K562 (cell line): ENCODE results near the gene ANO4. TPM values are rescaled to one million over a fixed set of nuclear protein-coding genes. Genes with fewer than 3 reads are reported as not detected.

Source experiments
- ATAC-seq: fragments of 200-7000 bp; cut with Tn5 transposase; 3 replicates; pipeline ENCODE4 v1.9.1; 2020; ENCODE audit warnings: moderate library complexity
- BruUV-seq: library from RNA; stranded (reverse); fragments of 400-500 nt; replicated peaks from 2 replicates; lab custom pipeline; 2021; lab: Mats Ljungman, UMichigan
- CTCF ChIA-PET: fragments of 300-600 bp; formaldehyde crosslinking; extraction: SDS; loops from one replicate; lab custom pipeline; 2021; ENCODE audit warnings: low intra/inter-chr PET ratio; lab: Yijun Ruan, JAX
- POLR2A ChIA-PET: fragments of 300-600, 350-650 bp; sonication (Branson Sonifier 250); formaldehyde crosslinking; extraction: SDS; loops from one replicate; lab custom pipeline; 2021; ENCODE audit warnings: antibody characterized with exemption, inconsistent platforms; lab: Yijun Ruan, JAX
- DNase-seq, 4 experiments: peaks; one replicate each; pipeline versions ENCODE4 v3.0.0 to v3.0.0-alpha.2; 2011 to 2018; ENCODE audit warnings: low spot score in 3 of 4, mixed read lengths in 3 of 4; ENCODE audit errors: extremely low read depth in 1 of 4
- FAIRE-seq: peaks from 2 replicates; lab custom pipeline; 2011; peaks lifted over from hg19 to GRCh38; lab: Jason Lieb, UNC
- H2AFZ ChIP-seq: 2 replicates; pipeline ENCODE4 v1.6.0; 2011; ENCODE audit warnings: low read depth, low read length, control low read depth, inconsistent platforms
- H3K27ac ChIP-seq: fragments of 200-600 bp; 3 replicates; pipeline ENCODE4 v1.8.0; 2011; ENCODE audit warnings: low read depth, mild to moderate bottlenecking, control low read depth, inconsistent platforms, low read length, moderate library complexity, mixed read lengths; ENCODE audit errors: extremely low read depth
- H3K27me3 ChIP-seq, 2 experiments: fragments of 300-600 bp in 1 of 2; 2 replicates in 1 of 2; 3 replicates in 1 of 2; pipeline versions ENCODE4 v1.6.0 to v1.8.0; 2011; ENCODE audit warnings: inconsistent platforms in 2 of 2, low read length in 2 of 2, mild to moderate bottlenecking in 1 of 2, mixed read lengths in 1 of 2, moderate library complexity in 1 of 2; ENCODE audit not compliant: control insufficient read depth in 2 of 2, insufficient read depth in 2 of 2
- H3K36me3 ChIP-seq: fragments of 300-600 bp; 3 replicates; pipeline ENCODE4 v1.8.0; 2011; ENCODE audit warnings: mild to moderate bottlenecking, low read length, inconsistent platforms; ENCODE audit not compliant: control insufficient read depth, insufficient read depth
- H3K4me1 ChIP-seq, 2 experiments: fragments of 200-600 bp in 1 of 2; replicated peaks in 1 of 2; 2 replicates in 1 of 2; 3 replicates in 1 of 2; pipeline versions ENCODE4 v1.5.1 to v1.8.0; 2011; ENCODE audit warnings: inconsistent platforms in 2 of 2, low read length in 2 of 2, mild to moderate bottlenecking in 1 of 2, mixed read lengths in 1 of 2, moderate library complexity in 1 of 2; ENCODE audit not compliant: control insufficient read depth in 2 of 2, insufficient read depth in 2 of 2
- H3K4me2 ChIP-seq: 2 replicates; pipeline ENCODE4 v1.6.1; 2011; ENCODE audit warnings: low read length, control low read depth, inconsistent platforms, mixed read lengths; ENCODE audit not compliant: insufficient read depth
- H3K4me3 ChIP-seq: fragments of 200-600 bp; sonication (generic), shearing (Covaris generic); 2 replicates; pipeline ENCODE4 v1.5.1; 2016; ENCODE audit warnings: control low read depth, inconsistent platforms
- H3K79me2 ChIP-seq: fragments of 200-600 bp; 3 replicates; pipeline ENCODE4 v1.8.0; 2011; ENCODE audit warnings: low read length, inconsistent platforms; ENCODE audit not compliant: control insufficient read depth, insufficient read depth
- H3K9ac ChIP-seq, 2 experiments: 2 replicates each; pipeline versions ENCODE4 v1.6.0 to v1.6.1; 2011; ENCODE audit warnings: low read depth in 2 of 2, low read length in 2 of 2, control low read depth in 1 of 2, inconsistent platforms in 1 of 2, mild to moderate bottlenecking in 1 of 2, mixed read lengths in 1 of 2; ENCODE audit not compliant: insufficient read depth in 1 of 2
- H3K9me1 ChIP-seq: one replicate; pipeline ENCODE4 v1.6.0; 2011; ENCODE audit warnings: inconsistent platforms, mild to moderate bottlenecking, low read length, moderate library complexity; ENCODE audit not compliant: control insufficient read depth, insufficient read depth
- H3K9me3 ChIP-seq: replicated peaks from 2 replicates; pipeline ENCODE4 v1.5.1; 2011; ENCODE audit warnings: low read depth, low read length, inconsistent platforms; ENCODE audit not compliant: control insufficient read depth, insufficient read depth
- H4K20me1 ChIP-seq: replicated peaks from 2 replicates; pipeline ENCODE4 v1.6.1; 2011; ENCODE audit warnings: low read length, inconsistent platforms, mixed read lengths; ENCODE audit not compliant: control insufficient read depth, insufficient read depth
- CEBPG ChIP-seq, 3 experiments: fragments of 200-800 bp in 1 of 3; sonication (Bioruptor generic) in 1 of 3; sonication (generic) in 1 of 3; formaldehyde crosslinking in 1 of 3; IDR thresholded peaks in 2 of 3; conservative IDR thresholded peaks in 1 of 3; 2 replicates each; pipeline versions ENCODE4 v1.6.1 to v1.8.0; 2016 to 2022; ENCODE audit warnings: missing compliant biosample characterization in 2 of 3, missing genetic modification characterization in 2 of 3, mild to moderate bottlenecking in 1 of 3, missing genetic modification reagents in 1 of 3
- COPS2 ChIP-seq: fragments of 450-650 bp; conservative IDR thresholded peaks from 2 replicates; pipeline ENCODE4 v1.6.1; 2016; ENCODE audit warnings: mild to moderate bottlenecking, moderate library complexity
- ETV5 ChIP-seq: sonication (generic); formaldehyde crosslinking; IDR thresholded peaks from 2 replicates; pipeline ENCODE4 v1.4.0; 2020; ENCODE audit warnings: low read depth, mild to moderate bottlenecking, missing genetic modification reagents
- NR3C1 ChIP-seq: sonication (generic); formaldehyde crosslinking; IDR thresholded peaks from 2 replicates; pipeline ENCODE4 v1.8.1; 2022; ENCODE audit warnings: missing genetic modification reagents
- REST ChIP-seq, 2 experiments: fragments of 450-650 bp; formaldehyde crosslinking in 1 of 2; IDR thresholded peaks; 2 replicates each; pipeline versions ENCODE4 v1.4.0 to v1.6.1; 2014 to 2020; ENCODE audit warnings: mild to moderate bottlenecking in 2 of 2, borderline replicate concordance in 1 of 2, low read depth in 1 of 2
- TFAM ChIP-seq: fragments of 250-450 bp; sonication (Bioruptor Pico); conservative IDR thresholded peaks from 2 replicates; pipeline ENCODE4 v1.5.0; 2021; ENCODE audit warnings: mild to moderate bottlenecking, moderate library complexity
- THAP7 ChIP-seq: fragments of 250-450 bp; sonication (Bioruptor Pico); IDR thresholded peaks from 2 replicates; pipeline ENCODE4 v1.5.0; 2021
- TRIM24 ChIP-seq, 2 experiments: fragments of 450-650 bp; IDR thresholded peaks; 2 replicates each; pipeline ENCODE4 v1.6.1; 2016
- ZKSCAN8 ChIP-seq: fragments of 200-800 bp; sonication (Bioruptor generic); IDR thresholded peaks from 2 replicates; pipeline ENCODE4 v1.6.1; 2016; ENCODE audit warnings: missing genetic modification characterization, missing compliant biosample characterization
- ZNF518B ChIP-seq: fragments of 250-450 bp; sonication (Bioruptor Pico); IDR thresholded peaks from 2 replicates; pipeline ENCODE4 v1.5.0; 2021; ENCODE audit warnings: mild to moderate bottlenecking, moderate library complexity
- WGBS: fragments of 100-300 bp; shearing (Covaris generic); methylation state at CpG from one replicate; pipeline ENCODE4 v1.1.6; 2016; ENCODE audit warnings: low coverage, mixed read lengths; ENCODE audit not compliant: insufficient coverage; ENCODE audit errors: missing lambda C conversion rate; 5-methylcytosine and 5-hydroxymethylcytosine counted together
- in situ Hi-C: fragments of 300-500 bp; cut with MboI; formaldehyde crosslinking; loops from 4 replicates; pipeline ENCODE4 v1.15.0; 2018; ENCODE audit warnings: inconsistent platforms, mixed read lengths
- intact Hi-C: fragments of 100-400 bp; cut with micrococcal nuclease; formaldehyde crosslinking; loops from 2 replicates; pipeline ENCODE4 v1.14.2; 2022
- polyA plus RNA-seq, 8 experiments: library from polyadenylated mRNA; depleted of rRNA in 4 of 8; stranded (reverse) in 5 of 8; unstranded in 3 of 8; fragments of >200 nt; fragmentation: Nextera tagmentation in 2 of 8; fragmentation: Illumina TruSeq in 1 of 8; extraction: Ambion mirVana in 2 of 8; extraction: Trizol in 1 of 8; gene quantifications; 2 replicates each; pipeline versions ENCODE4 v1.2.1 to v1.2.3, GENCODE V29; 2011 to 2014; ENCODE audit warnings: inconsistent platforms in 1 of 8, missing spikeins in 1 of 8
- total RNA-seq, 7 experiments: library from RNA; depleted of rRNA in 6 of 7; stranded (reverse); fragments of >200 nt in 6 of 7; fragmentation: Illumina TruSeq in 2 of 7; extraction: Trizol in 2 of 7; gene quantifications; 2 replicates each; pipeline versions ENCODE4 v1.2.1 to v1.2.3, GENCODE V29; 2011 to 2021; ENCODE audit warnings: low replicate concordance in 1 of 7

The ANO4 gene
- total and polyA plus RNA-seq, 9 of the 15 experiments (the other 6 are each of a cell fraction or from before 2014, with no cell fraction given), result not detected

- POLR2A ChIA-PET, result interaction anchor here (0.6 kb wide), 1 partner anchor 405 kb away, joined by 3 read pairs; no protein-coding TSS in a partner anchor
- no peak for FAIRE-seq
- TF ChIP-seq NR3C1 (CRISPR knock-in tag) (no peak), CEBPG (CRISPR knock-in tag; IDR thresholded peaks at IDR 0.05) (no peak), CEBPG (tag; conservative IDR thresholded peaks at IDR 0.05 in 1 of 2, IDR thresholded peaks at IDR 0.05 in 1 of 2) (no peak), TFAM (CRISPR knock-in tag) (no peak), REST (IDR thresholded peaks at IDR 0.05; ENCODE audit: borderline replicate concordance) (no peak), REST (CRISPR knock-in tag; IDR thresholded peaks at IDR 0.05; ENCODE audit: low read depth) (no peak), ZKSCAN8 (CRISPR knock-in tag) (no peak), ETV5 (CRISPR knock-in tag) (no peak), ZNF518B (CRISPR knock-in tag) (no peak), THAP7 (CRISPR knock-in tag) (no peak), TRIM24 (IDR thresholded peaks at IDR 0.05) (no peak), COPS2 (no peak)
Observed at GRCh38 chr12:100799770-100800169, 5.2 kb downstream of the ANO4 start.

More at GRCh38 chr12:100799770-100800169, 5.2 kb downstream of the ANO4 start:
- Histone ChIP-seq H3K27ac (no peak overlapping the region), H4K20me1 (no peaks in the 10 kb centered on the region), H2AFZ (no peak overlapping the region), H3K79me2 (no peaks in the 10 kb centered on the region), H3K4me3 (no peak overlapping the region), H3K9ac (no peak overlapping the region), H3K4me2 (no peak overlapping the region), H3K9me3 (no peaks in the 10 kb centered on the region), H3K4me1 (no peaks in the 10 kb centered on the region), H3K9me1 (no peaks in the 10 kb centered on the region), H3K36me3 (no peaks in the 10 kb centered on the region), H3K27me3 (no peaks in the 10 kb centered on the region)
- BruUV-seq, result no TSS peak
- ATAC-seq (no peak), DNase-seq (no peak)
- 0% methylated on average over 2 of the region's 2 CpGs for WGBS
- in situ Hi-C loops, result no loop called here
- intact Hi-C loops, result no loop called here
- CTCF ChIA-PET, result no interaction called here
